ENCODE results near the gene IL18R1. TPM values are rescaled to one million over a fixed set of nuclear protein-coding genes. Genes with fewer than 3 reads are reported as not detected.

Gene IL18R1
- total RNA-seq, 1 donor from 2014 or later, result 2.4 TPM

GRCh38 chr2:102345329-102345920 lies 10.2 kb upstream of the IL18R1 start:
- Histone ChIP-seq H3K4me2 (ENCODE audit: low read length) (no peak overlapping the region), H3K79me2 (ENCODE audit: insufficient read depth, low read length) (no peaks in the 10 kb centered on the region), H3K4me1 (ENCODE audit: insufficient read depth, low read length) (no peaks in the 10 kb centered on the region), H3K9me3 (ENCODE audit: insufficient read depth, low read depth, low read length) (no peaks in the 10 kb centered on the region), H3K4me3 (ENCODE audit: insufficient read depth, low read depth, low read length) (no peak overlapping the region), H2AFZ (ENCODE audit: low read depth, low read length) (no peak overlapping the region), H3K27ac (ENCODE audit: low read depth, low read length) (no peak overlapping the region), H3K36me3 (ENCODE audit: insufficient read depth, low read length) (no peaks in the 10 kb centered on the region), H4K20me1 (ENCODE audit: insufficient read depth, low read length) (no peaks in the 10 kb centered on the region), H3K9ac (ENCODE audit: low read length) (no peak overlapping the region), H3K27me3 (ENCODE audit: insufficient read depth, low read length) (peaks cover 8% of the 10 kb centered on the region)
- Mint-ChIP-seq H3K27ac (ENCODE audit: unreplicated experiment) (no peak overlapping the region), H3K27me3 (ENCODE audit: low read depth, unreplicated experiment) (peaks cover 3% of the 10 kb centered on the region), H3K36me3 (ENCODE audit: low read depth, unreplicated experiment) (no peaks in the 10 kb centered on the region), H3K9me3 (ENCODE audit: unreplicated experiment) (no peaks in the 10 kb centered on the region), H3K4me3 (ENCODE audit: unreplicated experiment) (no peak overlapping the region), H3K4me1 (ENCODE audit: low read depth, unreplicated experiment) (no peaks in the 10 kb centered on the region)
- FAIRE-seq (no peak), DNase-seq (ENCODE audit: low read depth) (no peak)
- TF ChIP-seq EZH2 (IDR thresholded peaks at IDR 0.05; ENCODE audit: insufficient read depth, low read length), result no peak
- TF ChIP-seq, protein P1, sequence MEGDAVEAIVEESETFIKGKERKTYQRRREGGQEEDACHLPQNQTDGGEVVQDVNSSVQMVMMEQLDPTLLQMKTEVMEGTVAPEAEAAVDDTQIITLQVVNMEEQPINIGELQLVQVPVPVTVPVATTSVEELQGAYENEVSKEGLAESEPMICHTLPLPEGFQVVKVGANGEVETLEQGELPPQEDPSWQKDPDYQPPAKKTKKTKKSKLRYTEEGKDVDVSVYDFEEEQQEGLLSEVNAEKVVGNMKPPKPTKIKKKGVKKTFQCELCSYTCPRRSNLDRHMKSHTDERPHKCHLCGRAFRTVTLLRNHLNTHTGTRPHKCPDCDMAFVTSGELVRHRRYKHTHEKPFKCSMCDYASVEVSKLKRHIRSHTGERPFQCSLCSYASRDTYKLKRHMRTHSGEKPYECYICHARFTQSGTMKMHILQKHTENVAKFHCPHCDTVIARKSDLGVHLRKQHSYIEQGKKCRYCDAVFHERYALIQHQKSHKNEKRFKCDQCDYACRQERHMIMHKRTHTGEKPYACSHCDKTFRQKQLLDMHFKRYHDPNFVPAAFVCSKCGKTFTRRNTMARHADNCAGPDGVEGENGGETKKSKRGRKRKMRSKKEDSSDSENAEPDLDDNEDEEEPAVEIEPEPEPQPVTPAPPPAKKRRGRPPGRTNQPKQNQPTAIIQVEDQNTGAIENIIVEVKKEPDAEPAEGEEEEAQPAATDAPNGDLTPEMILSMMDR (IDR thresholded peaks at IDR 0.05; ENCODE audit: insufficient read depth, low read depth, low read length), result no peak

DNA sequence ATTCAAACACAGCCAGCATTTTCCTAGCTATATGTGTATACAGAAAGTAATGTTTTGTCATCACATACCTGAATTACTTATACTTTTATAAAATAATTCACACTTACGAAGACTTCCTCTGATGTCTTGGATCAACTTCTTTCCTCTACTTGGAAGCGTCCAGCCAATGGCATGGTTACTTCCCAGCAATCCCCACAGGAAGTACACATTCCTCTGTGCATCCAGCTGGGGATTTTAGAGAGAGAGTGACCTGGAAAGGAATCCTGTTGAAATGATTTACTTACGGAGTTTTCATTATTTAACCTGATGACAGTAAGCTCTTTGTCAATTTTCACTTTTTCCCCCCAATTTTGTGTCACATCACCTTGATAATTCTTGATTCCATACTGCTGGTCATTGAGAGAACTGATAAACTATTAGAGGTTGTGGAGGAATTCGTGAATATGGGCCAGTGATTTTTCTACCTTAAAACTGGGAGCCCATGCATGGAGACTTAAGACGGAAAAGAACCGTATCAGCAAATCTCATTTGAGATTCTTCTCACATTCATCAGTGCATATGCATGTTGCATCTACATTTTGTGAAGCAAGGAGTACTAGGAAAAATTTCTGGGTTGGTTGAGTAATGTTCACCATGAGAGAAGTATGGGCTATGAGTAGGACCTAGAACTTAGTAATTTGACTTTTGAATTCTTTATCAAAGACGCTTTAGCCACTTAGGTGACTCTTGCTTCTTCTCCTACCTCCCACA lies 9.0 kb upstream of the IL18R1 start:
- Histone ChIP-seq H3K79me2 (ENCODE audit: insufficient read depth, low read length) (no peaks in the 10 kb centered on the region), H3K27ac (ENCODE audit: low read depth, low read length) (no peak overlapping the region), H3K9me3 (ENCODE audit: insufficient read depth, low read depth, low read length) (no peaks in the 10 kb centered on the region), H3K9ac (ENCODE audit: low read length) (no peak overlapping the region), H3K4me3 (ENCODE audit: insufficient read depth, low read depth, low read length) (no peak overlapping the region), H2AFZ (ENCODE audit: low read depth, low read length) (no peak overlapping the region), H4K20me1 (ENCODE audit: insufficient read depth, low read length) (no peaks in the 10 kb centered on the region), H3K36me3 (ENCODE audit: insufficient read depth, low read length) (no peaks in the 10 kb centered on the region), H3K4me1 (ENCODE audit: insufficient read depth, low read length) (no peaks in the 10 kb centered on the region), H3K4me2 (ENCODE audit: low read length) (no peak overlapping the region), H3K27me3 (ENCODE audit: insufficient read depth, low read length) (peaks cover 8% of the 10 kb centered on the region)
- FAIRE-seq (no peak), DNase-seq (ENCODE audit: low read depth) (no peak)
- peaks cover 5% of the 10 kb centered on the region for H3K27me3 Mint-ChIP-seq (ENCODE audit: low read depth, unreplicated experiment)
- no peaks in the 10 kb centered on the region for H3K4me1 Mint-ChIP-seq (ENCODE audit: low read depth, unreplicated experiment)
- no peak overlapping the region for H3K27ac Mint-ChIP-seq (ENCODE audit: unreplicated experiment)
- TF ChIP-seq, protein P1 (IDR thresholded peaks at IDR 0.05; ENCODE audit: insufficient read depth, low read depth, low read length), result no peak
- no peaks in the 10 kb centered on the region for H3K36me3 Mint-ChIP-seq (ENCODE audit: low read depth, unreplicated experiment)
- no peak overlapping the region for H3K4me3 Mint-ChIP-seq (ENCODE audit: unreplicated experiment)
- H3K9me3 Mint-ChIP-seq (ENCODE audit: unreplicated experiment), result no peaks in the 10 kb centered on the region
